Activated T-cell treated with anti-CD3 and anti-CD28 coated beads for 1 hour (primary cell): ENCODE results near the gene PPP1R16B.

Source experiments
- DNase-seq: peaks from one replicate; pipeline ENCODE4 v3.0.0-alpha.2; 2020; ENCODE audit warnings: low read depth

PPP1R16B gene

DNA sequence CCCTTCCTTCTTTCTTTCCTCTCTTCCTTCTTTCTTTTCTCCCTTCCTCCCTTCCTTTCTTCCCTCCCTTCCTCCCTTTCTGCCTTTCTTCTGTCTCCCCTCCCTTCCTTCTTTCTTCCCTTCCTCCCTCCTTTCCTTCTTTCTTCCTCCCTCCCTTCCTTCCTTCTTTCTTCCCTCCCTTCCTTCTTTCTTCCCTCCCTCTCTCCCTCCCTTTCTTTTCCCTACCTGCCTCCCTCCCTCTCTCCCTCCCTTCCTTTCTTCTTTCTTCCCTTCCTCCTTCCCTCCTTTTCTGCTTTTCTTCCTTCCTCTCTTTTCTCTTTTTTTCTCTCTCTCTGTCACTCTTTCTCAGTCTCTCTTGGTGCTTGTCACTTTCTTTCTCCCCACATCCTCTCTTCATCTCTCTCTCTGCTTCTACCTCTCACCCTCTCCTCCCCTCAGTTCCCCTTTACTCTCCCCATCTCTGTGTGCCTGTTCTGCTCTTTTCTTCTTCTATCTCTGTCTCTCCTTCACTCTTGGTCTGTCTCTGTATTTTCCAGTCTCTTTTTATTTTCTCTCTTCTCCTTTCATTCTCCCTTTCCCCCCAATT, 90.6 kb downstream of the PPP1R16B start:
- no peak for DNase-seq

- no peak for DNase-seq
Measured at GRCh38 chr20:38897267-38897666, 91.8 kb downstream of the PPP1R16B start.

DNA sequence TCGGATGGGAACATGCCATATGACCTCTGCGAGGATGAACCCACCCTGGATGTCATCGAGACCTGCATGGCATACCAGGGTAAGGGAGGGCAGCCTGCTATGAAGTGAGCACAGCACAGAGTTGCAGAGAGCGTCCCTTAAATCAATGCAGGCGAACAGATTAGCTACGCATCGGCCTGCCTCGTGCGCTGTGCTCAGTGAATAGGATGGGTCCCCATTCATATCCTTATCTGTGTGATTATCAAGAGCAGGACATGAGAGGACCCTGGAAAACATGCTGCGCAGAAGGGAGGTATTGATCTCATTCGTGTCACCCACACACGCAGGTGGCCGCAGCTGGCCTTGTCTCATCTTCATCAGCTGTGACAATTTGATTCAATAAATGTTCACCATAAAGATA, 95.1 kb downstream of the PPP1R16B start:
- no peak for DNase-seq

- DNase-seq = no peak
Measured at GRCh38 chr20:38902601-38903000, 97.1 kb downstream of the PPP1R16B start.

GRCh38 chr20:38903335-38903734, 97.8 kb downstream of the PPP1R16B start:
- DNase-seq = no peak

DNA sequence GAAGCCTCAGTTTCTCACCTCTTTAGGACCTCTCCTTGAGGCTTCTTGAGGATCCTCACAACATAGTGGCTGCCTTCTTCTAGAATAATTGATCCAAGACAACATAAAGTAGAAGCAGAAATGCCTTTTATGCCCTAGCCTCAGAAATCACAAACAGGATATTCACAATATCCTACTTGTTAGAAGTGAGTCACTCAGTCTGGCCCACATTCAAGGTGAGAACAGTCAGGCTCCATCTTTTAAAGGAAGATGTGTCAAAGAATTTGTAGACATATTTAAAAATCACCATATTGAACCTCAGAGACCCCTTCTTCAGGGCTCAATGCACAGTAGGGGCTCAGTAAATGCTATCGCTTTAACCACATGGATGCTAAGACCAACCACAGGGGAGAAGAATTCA, 99.9 kb downstream of the PPP1R16B start:
- DNase-seq = no peak

GRCh38 chr20:38907918-38908677, 102.6 kb downstream of the PPP1R16B start:
- no peak for DNase-seq

DNA sequence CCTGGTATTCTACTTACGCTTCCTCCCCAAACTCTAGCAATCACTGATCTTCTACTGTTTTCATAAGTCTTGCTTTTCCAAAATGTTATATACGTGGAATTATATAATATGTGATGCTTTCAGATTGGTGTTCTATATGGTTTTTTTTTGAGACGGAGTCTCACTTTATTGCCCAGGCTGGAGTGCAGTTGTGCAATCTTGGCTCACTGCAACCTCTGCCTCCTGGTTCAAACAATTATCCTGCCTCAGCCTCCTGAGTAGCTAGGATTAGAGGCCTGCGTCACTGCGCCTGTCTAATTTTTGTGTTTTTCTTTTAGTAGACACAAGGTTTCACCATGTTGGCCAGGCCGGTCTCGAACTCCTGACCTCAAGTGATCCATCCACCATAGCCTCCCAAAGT, 109.9 kb downstream of the PPP1R16B start:
- no peak for DNase-seq

DNA sequence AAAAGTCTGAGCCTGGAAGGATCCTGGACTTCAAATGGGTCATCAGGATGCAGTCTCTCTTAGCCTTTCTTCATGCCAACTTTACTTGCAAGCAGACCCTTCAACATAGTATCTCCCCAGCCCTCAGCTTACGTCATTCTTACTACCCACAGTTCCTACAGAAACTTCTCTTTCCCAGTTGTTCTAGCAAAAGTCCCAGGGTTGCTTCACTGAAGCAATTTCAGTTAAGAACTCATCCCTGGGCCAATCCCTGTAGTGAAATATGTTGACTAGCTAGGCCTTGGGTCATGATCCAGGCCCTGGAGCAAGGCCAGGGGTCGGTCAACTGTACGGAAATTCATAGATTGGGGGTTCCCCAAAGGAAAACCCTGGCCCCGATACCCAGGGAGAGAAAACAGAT, 112.2 kb downstream of the PPP1R16B start:
- no peak for DNase-seq

GRCh38 chr20:38918172-38918571, 112.7 kb downstream of the PPP1R16B start:
- DNase-seq = no peak

DNA sequence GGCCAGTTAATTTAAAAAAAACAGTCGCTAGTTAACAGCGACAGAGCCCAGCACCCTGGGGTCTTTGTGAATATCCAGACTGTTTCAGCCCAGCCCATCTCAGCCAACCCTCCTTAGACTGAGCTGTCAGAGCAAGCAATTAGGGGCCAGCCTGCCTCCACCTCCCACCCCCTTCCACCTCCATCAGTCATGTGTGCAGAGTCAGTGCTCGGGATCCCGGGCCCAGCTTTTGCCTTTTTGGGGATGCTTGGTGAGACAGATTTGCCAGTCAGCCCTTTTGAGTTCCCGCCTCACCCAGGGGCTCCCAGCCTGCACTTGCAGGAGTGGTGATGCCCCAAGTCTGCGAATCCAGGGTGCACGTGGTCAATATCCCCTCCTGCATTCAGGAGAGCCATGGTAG, 114.2 kb downstream of the PPP1R16B start:
- no peak for DNase-seq

GRCh38 chr20:38920411-38920810, 114.9 kb downstream of the PPP1R16B start:
- no peak for DNase-seq

DNA sequence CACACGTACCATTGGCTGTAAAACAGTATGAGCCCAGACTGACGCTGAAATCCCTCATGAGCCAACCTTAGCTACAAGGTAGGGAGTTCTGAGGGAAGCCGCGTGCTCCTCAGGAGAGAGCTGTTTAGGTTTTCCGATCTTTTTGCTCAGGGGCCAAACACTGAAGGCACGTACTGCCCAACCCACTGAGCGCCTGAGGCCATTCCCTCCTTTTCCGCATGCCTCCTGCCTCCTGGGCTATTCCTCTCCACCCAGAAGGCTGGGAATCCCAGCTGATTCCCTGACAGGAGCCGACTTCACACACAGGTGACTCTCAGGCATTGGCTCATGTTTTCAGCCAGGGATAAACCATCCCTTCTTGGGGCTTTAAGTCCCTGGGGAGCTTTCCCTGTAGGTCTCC, 115.4 kb downstream of the PPP1R16B start:
- DNase-seq = no peak

DNA sequence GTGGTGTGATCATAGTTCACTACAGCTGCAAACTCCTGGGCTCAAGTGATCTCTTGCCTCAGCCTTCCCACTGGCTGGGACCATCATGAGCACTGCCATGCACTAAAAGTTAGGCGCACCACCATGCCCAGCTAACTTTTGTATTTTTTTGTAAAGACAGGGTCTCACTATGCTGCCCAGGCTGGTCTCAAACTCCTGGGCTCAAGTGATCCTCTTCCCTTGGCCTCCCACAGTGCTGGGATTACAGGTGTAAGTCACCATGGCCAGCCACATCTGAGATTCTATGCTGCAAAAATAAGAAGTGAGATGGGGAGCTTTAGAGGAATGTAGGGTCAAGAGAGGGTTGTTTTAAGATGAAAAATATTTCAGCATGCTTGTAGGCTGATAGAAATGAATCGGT, 119.2 kb downstream of the PPP1R16B start:
- DNase-seq = no peak

- peak; percentile 85 for DNase-seq
Measured at GRCh38 chr20:38926142-38926933, 120.8 kb downstream of the PPP1R16B start, which contains the start of gene FAM83D. FAM83D (plus strand) TSS chr20:38926417; CDS start chr20:38926443, 26 bp downstream.

GRCh38 chr20:38926934-38927616, 121.6 kb downstream of the PPP1R16B start:
- no peak for DNase-seq

- no peak for DNase-seq
Measured at GRCh38 chr20:38927902-38928578, 122.5 kb downstream of the PPP1R16B start.

DNA sequence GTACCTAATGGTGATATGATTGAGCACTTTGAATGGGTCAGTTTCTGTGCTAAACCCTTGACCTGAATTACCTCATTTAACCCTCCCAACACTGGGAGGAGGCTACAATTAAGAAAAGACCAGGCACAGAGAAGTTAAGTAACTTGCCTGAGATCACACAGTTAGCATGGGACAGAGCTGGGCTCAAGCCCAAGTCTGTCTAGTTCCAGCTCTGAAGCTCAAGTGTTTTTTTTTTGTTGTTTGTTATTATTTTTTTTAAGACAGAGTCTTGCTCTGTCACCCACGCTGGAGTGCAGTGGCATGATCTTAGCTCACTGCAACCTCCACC, 124.7 kb downstream of the PPP1R16B start:
- no peak for DNase-seq

DNA sequence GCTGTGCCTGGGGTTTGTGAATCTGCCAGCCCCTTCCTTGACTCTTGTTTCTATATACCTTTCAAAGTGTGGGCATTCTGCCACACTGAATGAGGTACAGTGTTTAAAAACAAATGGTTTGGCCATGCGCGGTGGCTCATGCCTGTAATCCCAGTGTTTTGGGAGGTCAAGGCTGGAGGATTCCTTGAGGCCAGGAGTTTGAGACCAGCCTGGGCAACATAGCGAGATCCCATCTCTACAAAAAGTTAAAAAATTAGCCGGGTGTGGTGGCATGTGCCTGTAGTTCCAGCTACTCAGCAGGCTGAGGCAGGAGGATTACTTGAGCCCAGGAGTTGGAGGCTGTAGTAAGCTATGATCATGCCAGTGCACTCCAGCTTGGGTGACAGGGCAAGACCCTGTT, 126.5 kb downstream of the PPP1R16B start:
- DNase-seq = no peak

DNA sequence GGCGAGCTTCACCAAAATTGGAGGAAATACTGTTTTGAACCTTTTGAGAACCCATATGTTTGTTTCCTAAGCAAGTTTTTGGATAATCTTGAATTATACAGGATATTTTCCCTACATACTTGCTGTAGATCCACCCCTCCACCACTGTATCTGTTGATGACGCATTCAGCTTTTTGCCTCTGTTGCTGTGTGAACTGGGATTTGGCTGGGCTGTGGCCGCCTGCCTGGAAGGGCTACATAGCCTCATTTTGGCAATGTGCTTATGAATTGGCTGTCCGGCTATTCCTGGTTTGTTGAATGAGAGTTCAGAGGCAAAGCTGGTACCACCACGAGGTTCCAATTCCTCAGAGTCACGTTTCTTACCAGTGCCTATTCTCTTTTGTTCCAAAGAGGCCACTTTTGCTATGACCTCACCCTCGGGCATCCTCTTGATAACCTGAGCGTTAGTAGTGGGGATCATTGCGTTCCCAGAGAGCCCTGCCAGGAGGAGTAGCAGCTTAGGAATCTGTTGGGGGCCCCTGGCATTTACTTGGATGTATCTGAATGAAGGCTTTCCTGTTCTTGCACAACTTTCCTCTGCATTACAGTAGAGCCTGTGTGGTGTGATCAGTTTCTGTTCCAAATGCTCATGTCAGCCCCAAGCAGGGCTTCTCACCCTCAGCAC, 127.1 kb downstream of the PPP1R16B start:
- no peak for DNase-seq

- no peak for DNase-seq
Measured at GRCh38 chr20:38934530-38934929, 129.0 kb downstream of the PPP1R16B start.
